ENCODE results near the gene C22orf23. TPM values are rescaled to one million over a fixed set of nuclear protein-coding genes. Genes with fewer than 3 reads are reported as not detected.
"Not testable (repeated sequence)": the region's sequence is repeated elsewhere in the genome, so short reads cannot be mapped to it uniquely, and the experiment has no call there.

Gene C22orf23
- polyA plus RNA-seq, 3 donors from 2014 or later = not detected

- Mint-ChIP-seq H3K4me3 (no peak overlapping the region), H3K4me1 (peaks cover 34 to 56% of the 10 kb centered on the region in 2 donors), H3K27me3 (ENCODE audit: low read depth in 3 of 3) (peaks cover 9 to 17% (median 15%) of the 10 kb centered on the region in 3 donors), H3K36me3 (peaks cover 32 to 41% (median 35%) of the 10 kb centered on the region in 3 donors), H3K9me3 (no peaks in the 10 kb centered on the region), H3K27ac (peak overlapping the region in 1 of 6 donors; percentile 36)
- no peak for DNase-seq
Measured at GRCh38 chr22:37957232-37957631, 3.8 kb upstream of the C22orf23 start.

- H3K27ac Mint-ChIP-seq, H3K4me3 Mint-ChIP-seq, DNase-seq, H3K9me3 Mint-ChIP-seq: not testable (repeated sequence)
- Mint-ChIP-seq H3K4me1 (peaks cover 34 to 56% of the 10 kb centered on the region in 2 donors), H3K36me3 (peaks cover 23 to 31% (median 26%) of the 10 kb centered on the region in 3 donors), H3K27me3 (ENCODE audit: low read depth in 3 of 3) (peaks cover 12 to 19% (median 17%) of the 10 kb centered on the region in 3 donors)
Measured at GRCh38 chr22:37955825-37956397, 2.5 kb upstream of the C22orf23 start.

- peak overlapping the region; percentile 99 to 100 (median 100) for H3K4me3 Mint-ChIP-seq
- peaks cover 34 to 56% of the 10 kb centered on the region in 2 donors for H3K4me1 Mint-ChIP-seq
- H3K27me3 Mint-ChIP-seq (ENCODE audit: low read depth in 3 of 3) = peaks cover 12 to 19% (median 17%) of the 10 kb centered on the region in 3 donors
- H3K27ac Mint-ChIP-seq = peak overlapping the region in 4 of 6 donors; percentile 2 to 62 (median 38)
- H3K36me3 Mint-ChIP-seq = peaks cover 23 to 28% (median 26%) of the 10 kb centered on the region in 3 donors
- DNase-seq = no peak
- no peaks in the 10 kb centered on the region for H3K9me3 Mint-ChIP-seq
Measured at GRCh38 chr22:37954686-37955085, 1.3 kb upstream of the C22orf23 start.

- H3K4me3 Mint-ChIP-seq = peak overlapping the region; percentile 99 to 100 (median 100)
- peaks cover 34 to 43% of the 10 kb centered on the region in 2 donors for H3K4me1 Mint-ChIP-seq
- peaks cover 12 to 19% (median 16%) of the 10 kb centered on the region in 3 donors for H3K27me3 Mint-ChIP-seq (ENCODE audit: low read depth in 3 of 3)
- no peak for DNase-seq
- peak overlapping the region; percentile 90 to 99 (median 96) for H3K27ac Mint-ChIP-seq
- no peaks in the 10 kb centered on the region for H3K9me3 Mint-ChIP-seq
- peaks cover 9 to 14% (median 14%) of the 10 kb centered on the region in 3 donors for H3K36me3 Mint-ChIP-seq
Measured at GRCh38 chr22:37953062-37953436, 352 bp downstream of the C22orf23 start.

- H3K27me3 Mint-ChIP-seq (ENCODE audit: low read depth in 3 of 3) = peaks cover 12 to 19% (median 16%) of the 10 kb centered on the region in 3 donors
- peaks cover 9 to 11% (median 11%) of the 10 kb centered on the region in 3 donors for H3K36me3 Mint-ChIP-seq
- H3K27ac Mint-ChIP-seq = peak overlapping the region in 2 of 6 donors; percentile 25 to 95
- DNase-seq, H3K9me3 Mint-ChIP-seq: not testable (repeated sequence)
- H3K4me1 Mint-ChIP-seq = peaks cover 31 to 39% of the 10 kb centered on the region in 2 donors
- peak overlapping the region; percentile 99 to 100 (median 100) for H3K4me3 Mint-ChIP-seq
Measured at GRCh38 chr22:37952629-37953028, 772 bp downstream of the C22orf23 start.

GRCh38 chr22:37951305-37951704 is 2.1 kb downstream of the C22orf23 start:
- DNase-seq = no peak
- Mint-ChIP-seq H3K36me3 (no peaks in the 10 kb centered on the region), H3K27me3 (ENCODE audit: low read depth in 3 of 3) (peaks cover 12 to 21% (median 13%) of the 10 kb centered on the region in 3 donors), H3K4me1 (peaks cover 27 to 28% of the 10 kb centered on the region in 2 donors), H3K27ac (no peak overlapping the region), H3K9me3 (no peaks in the 10 kb centered on the region), H3K4me3 (peak overlapping the region in 1 of 5 donors; percentile 13)

- not testable (repeated sequence) for H3K4me3 Mint-ChIP-seq, H3K9me3 Mint-ChIP-seq
Measured at GRCh38 chr22:37947142-37947795, 6.1 kb downstream of the C22orf23 start.

GRCh38 chr22:37944423-37944822 is 9.0 kb downstream of the C22orf23 start:
- not testable (repeated sequence) for H3K27me3 Mint-ChIP-seq (ENCODE audit: low read depth in 3 of 3); H3K27ac Mint-ChIP-seq; H3K4me3 Mint-ChIP-seq; H3K4me1 Mint-ChIP-seq; H3K9me3 Mint-ChIP-seq; DNase-seq
- peaks cover 0 to 18% (median 0%) of the 10 kb centered on the region in 3 donors for H3K36me3 Mint-ChIP-seq

More at GRCh38 chr22:37947142-37947795, 6.1 kb downstream of the C22orf23 start:
- DNase-seq; H3K27ac Mint-ChIP-seq; H3K4me1 Mint-ChIP-seq; H3K27me3 Mint-ChIP-seq (ENCODE audit: low read depth in 3 of 3); H3K36me3 Mint-ChIP-seq: not testable (repeated sequence)

GRCh38 chr22:37943825-37944198 is 9.6 kb downstream of the C22orf23 start:
- H3K36me3 Mint-ChIP-seq = peaks cover 0 to 18% (median 0%) of the 10 kb centered on the region in 3 donors

GRCh38 chr22:37943136-37943824 is 10.1 kb downstream of the C22orf23 start:
- H3K36me3 Mint-ChIP-seq = peaks cover 0 to 18% (median 0%) of the 10 kb centered on the region in 3 donors
- H3K4me3 Mint-ChIP-seq = no peak overlapping the region
- no peaks in the 10 kb centered on the region for H3K4me1 Mint-ChIP-seq
- H3K27ac Mint-ChIP-seq = no peak overlapping the region
- DNase-seq = no peak
- H3K27me3 Mint-ChIP-seq (ENCODE audit: low read depth in 3 of 3) = peaks cover 0 to 2% (median 0%) of the 10 kb centered on the region in 3 donors
- no peaks in the 10 kb centered on the region for H3K9me3 Mint-ChIP-seq

More at GRCh38 chr22:37943825-37944198, 9.6 kb downstream of the C22orf23 start:
- peaks cover 0 to 2% (median 0%) of the 10 kb centered on the region in 3 donors for H3K27me3 Mint-ChIP-seq (ENCODE audit: low read depth in 3 of 3)
- H3K27ac Mint-ChIP-seq = no peak overlapping the region
- no peak overlapping the region for H3K4me3 Mint-ChIP-seq
- no peaks in the 10 kb centered on the region for H3K9me3 Mint-ChIP-seq
- H3K4me1 Mint-ChIP-seq = no peaks in the 10 kb centered on the region
- DNase-seq = no peak

- Mint-ChIP-seq H3K9me3 (no peaks in the 10 kb centered on the region), H3K36me3 (peaks cover 0 to 22% (median 3%) of the 10 kb centered on the region in 3 donors), H3K4me1 (no peaks in the 10 kb centered on the region), H3K27ac (no peak overlapping the region), H3K27me3 (ENCODE audit: low read depth in 3 of 3) (peaks cover 0 to under 1% (median 0%) of the 10 kb centered on the region in 3 donors), H3K4me3 (no peak overlapping the region)
- no peak for DNase-seq
Measured at GRCh38 chr22:37942133-37942532, 11.3 kb downstream of the C22orf23 start.

GRCh38 chr22:37940698-37941376 is 12.6 kb downstream of the C22orf23 start:
- Mint-ChIP-seq H3K9me3 (no peaks in the 10 kb centered on the region), H3K27ac (peak overlapping the region in 1 of 6 donors; percentile 71), H3K4me3 (no peak overlapping the region), H3K36me3 (peaks cover 0 to 22% (median 3%) of the 10 kb centered on the region in 3 donors), H3K4me1 (no peaks in the 10 kb centered on the region), H3K27me3 (ENCODE audit: low read depth in 3 of 3) (no peaks in the 10 kb centered on the region)
- no peak for DNase-seq

- peaks cover 0 to 3% (median 0%) of the 10 kb centered on the region in 3 donors for H3K27me3 Mint-ChIP-seq (ENCODE audit: low read depth in 3 of 3)
- DNase-seq = peak; percentile 64 to 66 (median 65)
- H3K27ac Mint-ChIP-seq = peak overlapping the region in 3 of 6 donors; percentile 31 to 64 (median 45)
- H3K4me1 Mint-ChIP-seq = peaks cover 8 to 10% of the 10 kb centered on the region in 2 donors
- no peaks in the 10 kb centered on the region for H3K9me3 Mint-ChIP-seq
- no peak overlapping the region for H3K4me3 Mint-ChIP-seq
- peaks cover 0 to 10% (median 6%) of the 10 kb centered on the region in 3 donors for H3K36me3 Mint-ChIP-seq
Measured at GRCh38 chr22:37933711-37934376, 19.6 kb downstream of the C22orf23 start.
